HG03135 (cell line): Measurements from ENCODE around the gene PANK4.
"Not testable (repeated sequence)": the region's sequence is repeated elsewhere in the genome, so short reads cannot be mapped to it uniquely, and the experiment has no call there.

Experiments used
- ATAC-seq: cut with Tn5 transposase; IDR thresholded peaks from one replicate; pipeline ENCODE4 v1.9.1; 2021; ENCODE audit warnings: mild to moderate bottlenecking, moderate library complexity; ENCODE audit not compliant: unreplicated experiment

Gene PANK4

DNA sequence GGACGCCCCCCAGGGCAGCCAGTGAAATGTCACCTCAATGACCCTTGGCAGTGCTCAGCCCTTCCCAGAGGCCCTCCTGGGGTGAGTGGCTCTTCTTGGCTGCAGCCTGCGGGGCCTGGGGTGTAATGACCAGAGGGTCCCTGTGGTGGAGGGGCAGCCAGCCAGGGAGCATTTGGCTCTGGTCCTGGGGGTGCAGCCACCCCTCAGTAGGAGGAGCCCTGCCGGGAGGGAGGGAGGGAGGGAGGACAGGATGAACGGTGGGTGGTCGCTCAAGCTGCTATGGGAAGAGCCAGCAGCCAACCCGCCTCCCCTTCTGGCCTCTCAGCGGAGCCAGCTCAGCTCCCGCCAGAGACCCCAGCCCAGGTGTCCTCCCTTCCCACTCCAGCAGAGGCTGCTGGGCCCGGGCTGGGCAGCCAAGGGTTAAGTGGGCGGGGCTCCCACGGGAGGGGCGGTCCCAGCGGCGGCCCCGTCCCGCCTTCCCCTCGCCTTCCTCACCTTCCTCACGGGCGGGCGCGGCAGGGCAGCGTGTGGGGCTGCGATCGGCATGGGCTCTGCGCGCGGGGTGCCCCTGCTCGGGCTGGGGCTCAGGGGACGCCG is 59.3 kb downstream of the PANK4 start:
- ATAC-seq: no peak

DNA sequence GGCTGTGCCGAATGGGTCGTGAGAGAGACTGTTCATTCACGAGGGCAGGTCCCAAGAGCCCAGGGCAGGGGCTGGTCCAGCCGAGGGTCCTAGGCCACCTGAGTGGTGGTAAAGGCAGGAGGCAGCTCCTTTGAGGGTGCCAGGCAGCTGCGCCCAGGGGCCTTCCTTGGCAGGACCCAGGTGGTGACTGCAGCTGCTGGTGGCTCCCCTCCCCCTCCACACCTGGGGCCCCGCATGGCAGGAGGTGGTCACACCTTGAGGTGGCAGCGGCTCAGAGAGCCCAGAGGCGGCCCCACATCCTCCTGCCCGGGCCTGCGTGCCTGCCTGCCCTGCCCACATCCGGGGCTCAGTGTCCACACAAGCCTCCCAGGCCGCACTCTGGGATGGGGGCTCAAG is 60.1 kb downstream of the PANK4 start:
- no peak for ATAC-seq

DNA sequence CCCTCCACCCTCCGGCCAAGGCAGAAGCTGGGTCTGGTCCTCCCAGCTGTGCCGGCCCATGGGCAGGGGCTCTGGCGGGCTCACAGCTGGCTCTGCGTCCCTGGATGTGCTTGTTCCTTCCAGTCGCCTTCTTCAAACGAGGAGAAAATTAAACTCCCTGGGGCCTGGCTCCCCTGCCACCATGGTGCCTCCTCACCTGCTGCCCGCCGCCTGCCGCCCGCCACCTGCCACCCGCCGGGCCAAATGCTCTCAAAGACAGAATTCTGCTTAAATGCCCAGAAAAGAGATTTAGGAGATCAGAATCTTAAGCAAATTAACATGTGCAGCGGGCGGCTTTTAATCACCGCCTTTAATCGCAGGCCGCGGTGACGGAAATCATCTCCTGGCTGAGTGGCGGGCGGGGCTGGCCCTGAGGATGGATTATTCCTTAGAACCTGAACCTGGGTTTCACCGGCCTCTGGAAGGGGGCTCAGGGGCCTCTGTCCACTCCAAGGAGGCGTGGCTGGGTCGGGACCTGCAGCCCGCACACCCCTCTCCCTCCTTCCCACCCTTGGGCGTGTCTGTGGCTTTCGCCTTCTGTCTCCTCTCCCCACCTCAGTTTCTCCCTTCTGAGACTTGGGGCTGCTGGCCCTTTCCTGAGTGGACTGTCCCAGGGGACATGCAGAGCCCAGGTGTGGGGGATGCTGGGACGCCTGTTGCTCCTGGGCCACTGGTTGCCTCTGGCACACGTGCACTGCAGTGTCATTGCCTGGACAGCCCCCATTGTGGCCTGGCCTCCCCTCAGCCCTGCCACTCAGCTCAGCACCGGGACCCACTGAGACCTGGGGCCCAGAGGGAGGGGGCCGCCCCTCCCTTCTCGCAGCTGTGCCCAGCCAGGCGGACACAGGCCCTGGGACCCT is 60.8 kb downstream of the PANK4 start:
- no peak for ATAC-seq

DNA sequence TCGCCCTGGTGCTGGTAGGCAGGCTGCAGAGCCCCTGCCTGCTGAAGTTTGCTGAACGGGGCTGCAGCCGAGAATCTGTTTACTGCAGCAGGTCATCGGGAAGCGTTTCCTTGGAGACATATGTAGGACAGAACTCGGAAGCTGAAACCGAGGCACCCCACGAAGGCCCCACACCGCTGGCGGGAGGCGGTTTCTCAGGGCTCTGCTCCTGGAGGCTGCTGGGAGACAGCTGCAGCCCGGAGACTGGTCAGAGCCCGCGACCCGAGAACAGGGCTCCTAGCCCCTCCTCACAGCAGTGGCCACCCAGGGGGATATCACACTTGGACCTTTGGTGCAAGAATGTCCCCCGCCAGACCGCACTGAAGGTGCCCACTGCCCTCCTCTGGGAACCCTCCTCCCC is 63.0 kb downstream of the PANK4 start:
- ATAC-seq: no peak

DNA sequence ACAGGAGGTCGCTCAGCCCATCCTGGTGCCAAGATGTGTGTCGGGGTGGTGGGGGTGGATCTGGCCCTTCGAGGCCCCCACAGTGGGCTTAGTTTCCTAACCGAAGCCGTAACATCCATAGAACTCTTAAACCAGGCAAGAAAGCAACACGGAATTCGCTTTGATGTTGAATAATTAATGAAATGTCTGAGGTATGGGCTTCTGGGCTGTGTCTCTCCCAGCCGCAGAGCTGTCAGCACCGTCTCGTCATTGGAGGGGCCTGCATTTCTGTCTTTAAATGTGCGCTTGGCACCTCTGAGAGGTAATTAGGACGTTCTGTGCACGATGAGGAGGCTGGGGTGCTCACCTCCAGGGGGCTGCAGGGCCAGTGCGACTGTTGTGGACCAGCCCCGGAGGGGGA is 63.6 kb downstream of the PANK4 start:
- no peak for ATAC-seq

DNA sequence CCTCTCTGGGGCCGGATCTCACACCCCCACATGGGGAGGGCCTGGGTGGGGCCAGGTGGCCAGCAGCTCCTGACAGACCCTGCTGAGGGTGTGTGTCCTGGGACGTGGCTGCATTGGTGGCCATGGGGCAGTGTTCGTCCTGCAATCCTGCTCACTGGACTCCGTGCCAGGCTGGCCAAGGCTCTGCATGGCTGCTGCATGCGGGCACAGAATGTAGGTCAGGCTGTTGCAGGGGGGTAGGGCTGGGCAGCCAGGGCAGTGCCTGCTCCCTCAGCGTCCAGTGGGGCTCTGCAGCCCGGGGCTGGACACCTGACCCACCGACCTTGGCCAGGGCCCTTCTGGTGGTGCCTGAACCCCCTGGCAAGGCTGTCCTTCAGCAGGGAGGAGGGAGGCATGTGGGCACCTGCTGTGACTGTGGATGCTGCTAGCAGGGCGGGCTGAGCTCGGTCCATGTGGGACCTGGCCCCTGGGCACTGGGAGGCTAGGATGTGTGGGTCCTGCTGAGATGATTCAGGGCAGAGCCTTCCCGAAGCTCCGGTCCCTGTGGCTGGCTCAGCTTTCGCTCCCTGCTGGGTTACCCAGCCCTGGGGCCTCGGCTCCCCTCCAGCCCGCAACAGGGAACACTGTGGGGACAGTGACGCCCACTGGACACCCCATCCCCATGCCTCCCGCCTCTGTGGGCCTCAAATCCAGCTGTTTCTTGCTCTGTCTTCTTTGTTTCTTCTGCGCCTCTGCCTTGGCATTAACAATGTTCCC is 65.2 kb downstream of the PANK4 start:
- ATAC-seq: no peak

DNA sequence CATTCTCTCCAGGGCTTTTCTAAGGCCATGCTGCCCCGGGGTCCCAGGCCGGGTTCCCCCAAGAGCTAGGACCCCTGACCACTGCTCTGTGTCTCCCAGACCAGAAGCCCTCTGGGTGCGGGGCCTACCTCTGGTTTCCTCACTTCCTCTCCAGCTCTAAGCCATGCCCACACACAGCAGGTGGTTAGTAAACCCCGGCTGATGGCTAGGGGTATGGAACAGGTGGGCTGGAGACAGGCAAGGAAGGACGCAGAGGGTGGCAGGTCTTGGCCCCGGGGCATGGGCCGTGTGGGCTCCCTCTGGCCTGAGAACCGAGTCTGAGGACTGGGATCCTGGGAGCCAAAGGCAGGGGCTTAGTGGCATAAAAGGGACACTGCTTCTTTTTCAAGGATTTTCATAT is 66.2 kb downstream of the PANK4 start:
- ATAC-seq: no peak

DNA sequence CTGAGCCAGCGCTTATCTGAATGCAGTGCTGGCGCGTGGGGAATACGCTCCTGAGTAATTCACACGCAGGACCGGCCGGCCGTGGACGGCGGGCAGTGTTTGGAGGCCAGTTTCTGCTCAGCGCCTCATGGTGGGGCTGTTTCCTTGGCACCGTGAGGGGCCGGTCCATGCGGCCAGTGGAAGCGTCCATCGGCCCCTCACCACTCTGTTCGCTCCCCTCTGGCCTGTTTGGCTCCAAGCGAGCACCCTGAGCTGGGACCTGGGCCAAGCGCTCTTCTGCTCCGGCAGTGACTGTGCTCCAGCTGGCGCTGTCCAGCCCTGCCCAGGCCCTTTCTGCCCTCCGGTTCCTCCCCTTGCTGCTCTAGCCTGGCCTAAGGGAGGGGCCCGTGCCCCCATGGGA is 66.6 kb downstream of the PANK4 start:
- no peak for ATAC-seq

DNA sequence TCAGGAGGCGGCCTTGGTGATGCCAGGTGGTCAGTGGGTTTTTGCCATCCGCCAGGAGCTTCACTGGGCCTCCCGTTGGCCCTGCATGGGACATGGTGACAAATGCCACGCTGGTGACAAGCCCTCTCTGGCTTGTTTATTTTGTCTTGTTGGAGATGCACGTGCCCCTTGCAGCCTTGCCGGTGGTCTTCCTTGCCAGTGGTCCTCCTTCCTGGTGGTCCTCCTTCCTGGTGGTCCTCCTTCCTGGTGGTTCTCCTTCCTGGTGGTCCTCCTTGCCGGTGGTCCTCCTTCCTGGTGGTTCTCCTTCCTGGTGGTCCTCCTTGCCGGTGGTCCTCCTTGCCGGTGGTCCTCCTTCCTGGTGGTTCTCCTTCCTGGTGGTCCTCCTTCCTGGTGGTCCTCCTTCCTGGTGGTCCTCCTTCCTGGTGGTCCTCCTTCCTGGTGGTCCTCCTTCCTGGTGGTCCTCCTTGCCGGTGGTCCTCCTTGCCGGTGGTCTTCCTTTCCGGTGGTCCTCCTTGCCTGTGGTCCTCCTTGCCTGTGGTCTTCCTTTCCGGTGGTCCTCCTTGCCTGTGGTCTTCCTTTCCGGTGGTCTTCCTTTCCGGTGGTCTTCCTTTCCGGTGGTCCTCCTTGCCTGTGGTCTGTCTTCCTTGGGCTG is 67.2 kb downstream of the PANK4 start:
- not testable (repeated sequence) for ATAC-seq

DNA sequence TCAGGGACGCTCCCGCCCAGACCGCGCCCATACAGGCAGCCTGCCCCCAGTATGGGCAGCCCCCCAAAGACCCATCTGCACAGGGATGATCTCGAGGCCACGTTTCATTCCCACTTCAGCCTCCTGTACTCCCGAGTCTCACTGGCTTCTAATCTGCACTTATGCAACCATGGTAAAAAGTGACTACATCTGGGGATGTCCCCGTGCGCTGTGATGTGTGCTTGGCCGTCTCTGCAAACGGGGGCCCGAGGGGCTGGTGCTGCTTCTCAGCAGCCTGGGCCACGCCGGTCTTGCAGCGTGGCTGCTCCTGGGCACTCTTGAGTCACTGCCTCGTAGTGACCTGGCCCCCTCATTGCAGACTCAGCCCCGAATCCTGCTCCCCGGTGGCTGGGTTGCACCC is 67.7 kb downstream of the PANK4 start:
- ATAC-seq: no peak
